ENCODE data around the gene SNX30.

The SNX30 gene

GRCh38 chr9:112753725-112754124 lies 3.2 kb downstream of the SNX30 start:
- DNase-seq, result no peak

GRCh38 chr9:112754578-112754977 lies 4.0 kb downstream of the SNX30 start:
- DNase-seq, result no peak

GRCh38 chr9:112755016-112755427 lies 4.5 kb downstream of the SNX30 start:
- no peak for DNase-seq

- no peak for DNase-seq
These were observed 5.1 kb downstream of the SNX30 start for GRCh38 chr9:112755675-112756074.

- no peak for DNase-seq
These were observed 6.8 kb downstream of the SNX30 start for GRCh38 chr9:112757282-112757883.

GRCh38 chr9:112757940-112758339 lies 7.4 kb downstream of the SNX30 start:
- no peak for DNase-seq

- no peak for DNase-seq
These were observed 10.3 kb downstream of the SNX30 start for GRCh38 chr9:112760821-112761220.

GRCh38 chr9:112761912-112762655 lies 11.5 kb downstream of the SNX30 start:
- no peak for DNase-seq

- DNase-seq, result no peak
These were observed 12.4 kb downstream of the SNX30 start for GRCh38 chr9:112762726-112763518.

- no peak for DNase-seq
These were observed 13.8 kb downstream of the SNX30 start for GRCh38 chr9:112764344-112764743.

- DNase-seq, result no peak
These were observed 14.3 kb downstream of the SNX30 start for GRCh38 chr9:112764837-112765236.

- no peak for DNase-seq
These were observed 14.7 kb downstream of the SNX30 start for GRCh38 chr9:112765281-112765680.

GRCh38 chr9:112771359-112772214 lies 21.0 kb downstream of the SNX30 start:
- no peak for DNase-seq

- no peak for DNase-seq
These were observed 21.6 kb downstream of the SNX30 start for GRCh38 chr9:112772215-112772509.

- DNase-seq, result no peak
These were observed 22.0 kb downstream of the SNX30 start for GRCh38 chr9:112772551-112772950.

- no peak for DNase-seq
These were observed 23.7 kb downstream of the SNX30 start for GRCh38 chr9:112774006-112774996.

- no peak for DNase-seq
These were observed 27.4 kb downstream of the SNX30 start for GRCh38 chr9:112777914-112778313.

GRCh38 chr9:112780450-112781036 lies 30.0 kb downstream of the SNX30 start:
- no peak for DNase-seq

GRCh38 chr9:112782218-112782617 lies 31.7 kb downstream of the SNX30 start:
- no peak for DNase-seq

- DNase-seq, result no peak
These were observed 33.0 kb downstream of the SNX30 start for GRCh38 chr9:112783551-112783954.

GRCh38 chr9:112784020-112784785 lies 33.6 kb downstream of the SNX30 start:
- peak in 1 of 2 experiments; percentile 12 for DNase-seq

Data from NCI-H187 (cell line).